Osteoblast (primary cell): Measurements from ENCODE around the gene ACTR1B. TPM values are rescaled to one million over a fixed set of nuclear protein-coding genes. Genes with fewer than 3 reads are reported as not detected.

Source experiments
- DNase-seq: peaks from one replicate; pipeline ENCODE4 v3.0.0; 2011; ENCODE audit warnings: low spot score, mixed read lengths; ENCODE audit not compliant: insufficient read length; ENCODE audit errors: missing footprints
- H2AFZ ChIP-seq: 2 replicates; pipeline ENCODE4 v1.6.0; 2011; ENCODE audit warnings: mild to moderate bottlenecking, low read length
- H3K27ac ChIP-seq: 2 replicates; pipeline ENCODE4 v1.5.1; 2011; ENCODE audit warnings: mild to moderate bottlenecking, low read depth, low read length, moderate library complexity
- H3K27me3 ChIP-seq: 2 replicates; pipeline ENCODE4 v1.6.0; 2012; ENCODE audit warnings: mild to moderate bottlenecking, control low read depth, inconsistent platforms, low read length, moderate library complexity; ENCODE audit not compliant: insufficient read depth
- H3K36me3 ChIP-seq: 2 replicates; pipeline ENCODE4 v1.5.1; 2011; ENCODE audit warnings: mild to moderate bottlenecking, low read length, control low read depth, moderate library complexity; ENCODE audit not compliant: insufficient read depth
- H3K4me1 ChIP-seq: 2 replicates; pipeline ENCODE4 v1.5.1; 2011; ENCODE audit warnings: mild to moderate bottlenecking, low read length, control low read depth, moderate library complexity; ENCODE audit not compliant: insufficient read depth
- H3K4me2 ChIP-seq: 2 replicates; pipeline ENCODE4 v1.6.0; 2011; ENCODE audit warnings: mild to moderate bottlenecking, low read length; ENCODE audit not compliant: insufficient read depth
- H3K4me3 ChIP-seq: fragments of 200-600 bp; sonication (generic); 3 replicates; pipeline ENCODE4 v1.5.1; 2012; ENCODE audit warnings: mild to moderate bottlenecking, low read length, inconsistent platforms; ENCODE audit not compliant: insufficient read depth
- H3K79me2 ChIP-seq: 2 replicates; pipeline ENCODE4 v1.6.0; 2012; ENCODE audit warnings: mild to moderate bottlenecking, low read length, control low read depth, inconsistent platforms; ENCODE audit not compliant: insufficient read depth
- H3K9me3 ChIP-seq: 2 replicates; pipeline ENCODE4 v1.5.1; 2011; ENCODE audit warnings: low read depth, low read length, control low read depth
- H4K20me1 ChIP-seq: 2 replicates; pipeline ENCODE4 v1.6.0; 2012; ENCODE audit warnings: mild to moderate bottlenecking, low read length, control low read depth; ENCODE audit not compliant: insufficient read depth
- total RNA-seq: library from RNA; depleted of rRNA; stranded (reverse); fragments of >200 nt; gene quantifications from 2 replicates; pipeline ENCODE4 v1.2.3, GENCODE V29; 2012
- TF ChIP-seq, protein P1 (sequence below): IDR thresholded peaks from 2 replicates; pipeline ENCODE4 v1.5.1; 2011; ENCODE audit warnings: mild to moderate bottlenecking, low read depth, low read length, moderate library complexity; ENCODE audit errors: extremely low read depth

Gene ACTR1B
- total RNA-seq, 1 donor = 44.9 TPM

DNA sequence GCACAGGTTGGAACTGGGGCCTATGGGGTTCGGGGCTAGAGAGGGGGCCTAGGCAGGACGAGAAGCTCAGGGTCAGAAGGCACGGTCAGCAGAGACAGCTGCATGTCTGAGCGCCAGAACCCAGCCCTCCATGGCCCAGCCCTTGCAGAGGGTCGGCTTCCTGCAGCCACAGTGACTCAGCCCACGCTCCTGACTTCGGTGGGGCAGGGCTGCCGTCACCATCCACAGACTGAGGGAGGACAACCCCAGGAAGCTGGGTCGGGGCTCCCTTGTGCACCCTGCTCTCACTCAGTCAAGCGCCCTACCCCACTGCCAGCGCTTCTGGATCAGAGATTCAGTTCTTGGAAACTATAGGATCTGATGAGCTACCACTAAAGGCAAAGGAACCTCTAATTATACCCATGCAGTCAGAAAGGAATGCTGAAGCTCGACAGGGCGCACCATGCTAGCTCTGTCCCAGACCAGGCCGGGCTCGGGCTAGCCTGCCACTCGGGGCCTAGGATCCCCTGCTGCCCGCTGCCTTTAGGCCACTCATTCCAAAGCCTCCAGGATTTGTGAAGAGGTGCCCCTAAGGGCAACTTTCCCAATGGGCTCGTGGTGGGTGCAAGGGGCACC is 3.0 kb downstream of the ACTR1B start:
- TF ChIP-seq, protein P1, sequence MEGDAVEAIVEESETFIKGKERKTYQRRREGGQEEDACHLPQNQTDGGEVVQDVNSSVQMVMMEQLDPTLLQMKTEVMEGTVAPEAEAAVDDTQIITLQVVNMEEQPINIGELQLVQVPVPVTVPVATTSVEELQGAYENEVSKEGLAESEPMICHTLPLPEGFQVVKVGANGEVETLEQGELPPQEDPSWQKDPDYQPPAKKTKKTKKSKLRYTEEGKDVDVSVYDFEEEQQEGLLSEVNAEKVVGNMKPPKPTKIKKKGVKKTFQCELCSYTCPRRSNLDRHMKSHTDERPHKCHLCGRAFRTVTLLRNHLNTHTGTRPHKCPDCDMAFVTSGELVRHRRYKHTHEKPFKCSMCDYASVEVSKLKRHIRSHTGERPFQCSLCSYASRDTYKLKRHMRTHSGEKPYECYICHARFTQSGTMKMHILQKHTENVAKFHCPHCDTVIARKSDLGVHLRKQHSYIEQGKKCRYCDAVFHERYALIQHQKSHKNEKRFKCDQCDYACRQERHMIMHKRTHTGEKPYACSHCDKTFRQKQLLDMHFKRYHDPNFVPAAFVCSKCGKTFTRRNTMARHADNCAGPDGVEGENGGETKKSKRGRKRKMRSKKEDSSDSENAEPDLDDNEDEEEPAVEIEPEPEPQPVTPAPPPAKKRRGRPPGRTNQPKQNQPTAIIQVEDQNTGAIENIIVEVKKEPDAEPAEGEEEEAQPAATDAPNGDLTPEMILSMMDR = no peak
- no peak overlapping the region for H3K4me3 ChIP-seq
- no peaks in the 10 kb centered on the region for H3K27me3 ChIP-seq
- peaks cover 27% of the 10 kb centered on the region for H4K20me1 ChIP-seq
- H3K79me2 ChIP-seq = peaks cover 41% of the 10 kb centered on the region
- no peaks in the 10 kb centered on the region for H3K9me3 ChIP-seq
- no peak overlapping the region for H3K4me2 ChIP-seq
- peaks cover 42% of the 10 kb centered on the region for H3K36me3 ChIP-seq
- peaks cover 27% of the 10 kb centered on the region for H3K4me1 ChIP-seq
- DNase-seq = peak; percentile 84
- H2AFZ ChIP-seq = no peak overlapping the region
- peak overlapping the region; percentile 48 for H3K27ac ChIP-seq

DNA sequence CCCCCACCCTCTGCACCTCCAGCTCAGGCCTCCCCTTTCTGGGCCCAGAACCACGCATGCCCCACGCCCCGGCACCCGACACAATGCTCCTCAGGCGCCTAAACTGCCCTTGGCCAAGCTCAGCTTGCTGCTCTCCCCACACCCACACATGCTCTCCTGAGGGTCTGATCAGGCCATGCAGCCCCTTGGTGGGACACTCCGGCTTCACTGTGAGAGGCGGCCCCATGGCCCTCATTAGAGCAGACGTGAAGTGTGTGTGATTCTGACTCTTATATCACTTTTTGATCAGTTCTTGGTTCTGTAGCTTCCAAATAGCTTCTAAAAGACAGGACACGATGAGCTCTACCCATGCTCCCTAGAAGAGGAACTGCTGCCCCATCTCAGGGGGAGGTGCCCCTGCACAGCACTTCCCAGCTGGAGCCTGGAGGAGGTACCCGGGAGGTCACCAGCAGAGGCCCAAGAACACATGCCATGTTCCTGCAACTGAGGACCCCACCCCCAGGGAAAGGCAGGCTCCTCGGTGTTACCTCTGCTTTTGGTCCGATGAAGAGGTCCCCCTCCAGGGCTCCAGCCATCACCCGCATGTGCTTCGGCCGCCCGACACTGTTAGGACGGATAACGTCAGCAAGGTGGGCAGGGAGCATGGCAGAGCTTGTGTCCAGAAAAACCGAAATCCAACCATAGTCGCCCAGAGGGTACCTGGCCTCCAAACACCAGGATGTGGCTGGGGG is 3.6 kb downstream of the ACTR1B start:
- peaks cover 48% of the 10 kb centered on the region for H3K36me3 ChIP-seq
- TF ChIP-seq, protein P1 = no peak

DNA sequence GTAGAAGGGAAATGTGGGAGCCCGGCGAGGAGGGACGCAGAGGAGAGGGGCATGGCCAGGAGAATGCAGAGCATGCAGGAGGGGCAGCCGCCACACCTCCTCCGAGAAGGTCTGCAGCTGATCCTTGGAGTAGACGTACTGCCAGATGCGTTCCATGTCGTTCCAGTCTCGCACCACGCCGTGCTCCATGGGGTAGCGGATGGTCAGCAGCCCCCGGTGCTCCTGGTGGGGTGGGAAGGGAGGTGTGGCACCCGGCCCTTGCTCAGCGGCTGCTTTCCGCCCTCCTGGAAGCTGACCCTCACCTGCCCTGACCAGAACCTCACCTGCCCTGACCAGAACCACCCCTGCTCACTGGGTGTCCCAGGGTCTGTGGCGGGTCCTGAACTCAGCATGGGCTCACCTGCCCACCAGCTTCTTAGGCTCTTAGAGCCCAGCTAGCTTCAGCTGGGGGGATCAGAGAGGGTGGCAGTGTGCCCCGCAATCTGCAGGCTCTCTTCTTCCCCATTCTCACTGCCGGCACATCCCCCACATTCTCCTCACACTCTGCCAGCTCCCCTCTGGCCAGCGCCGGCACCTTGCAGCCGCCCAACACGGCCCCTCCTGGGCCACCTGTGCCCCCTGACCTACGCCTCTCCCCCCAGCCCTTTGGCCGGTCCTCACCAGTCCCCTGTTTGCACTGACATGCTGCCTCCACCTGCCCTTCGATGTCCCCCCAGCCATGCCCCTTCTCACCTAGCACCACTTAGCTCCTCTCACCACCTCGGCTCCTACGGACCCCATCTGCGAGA is 4.4 kb downstream of the ACTR1B start:
- Histone ChIP-seq H3K79me2 (peaks cover 41% of the 10 kb centered on the region), H3K4me1 (peaks cover 22% of the 10 kb centered on the region), H3K4me2 (no peak overlapping the region), H4K20me1 (peaks cover 27% of the 10 kb centered on the region), H3K27me3 (no peaks in the 10 kb centered on the region), H3K27ac (no peak overlapping the region), H3K36me3 (peaks cover 56% of the 10 kb centered on the region), H3K9me3 (no peaks in the 10 kb centered on the region), H3K4me3 (no peak overlapping the region), H2AFZ (no peak overlapping the region)
- TF ChIP-seq, protein P1 = no peak
- peak; percentile 3 for DNase-seq

More for the DNA sequence above, 3.6 kb downstream of the ACTR1B start:
- DNase-seq = no peak
- Histone ChIP-seq H3K9me3 (no peaks in the 10 kb centered on the region), H3K4me1 (peaks cover 27% of the 10 kb centered on the region), H3K27ac (peak overlapping the region; percentile 48), H3K79me2 (peaks cover 41% of the 10 kb centered on the region), H3K4me2 (no peak overlapping the region), H3K4me3 (no peak overlapping the region), H4K20me1 (peaks cover 27% of the 10 kb centered on the region), H3K27me3 (no peaks in the 10 kb centered on the region), H2AFZ (no peak overlapping the region)

DNA sequence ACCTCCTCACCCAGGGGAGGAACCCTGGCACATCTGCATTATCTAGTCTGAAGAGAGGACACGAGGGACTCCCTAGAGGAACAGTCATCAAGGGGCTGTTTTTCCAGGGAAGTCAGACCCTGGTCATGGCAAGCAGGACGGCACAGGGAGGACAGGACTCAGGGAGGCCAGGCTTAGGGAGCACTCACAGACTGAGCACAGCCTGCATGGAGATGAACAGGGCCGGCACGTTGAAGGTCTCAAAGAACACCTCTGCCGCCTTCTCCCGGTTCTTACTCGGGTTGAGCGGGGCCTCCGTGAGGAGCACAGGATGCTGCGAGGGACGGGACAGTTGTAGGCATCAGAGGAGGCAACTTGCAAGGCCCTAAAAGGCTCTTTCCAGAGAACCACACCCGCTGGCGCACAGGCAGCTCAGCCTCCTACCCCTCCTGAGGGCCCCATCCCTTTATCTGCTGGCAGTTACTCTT is 5.1 kb downstream of the ACTR1B start:
- H3K9me3 ChIP-seq = no peaks in the 10 kb centered on the region
- no peak overlapping the region for H3K27ac ChIP-seq
- H3K4me1 ChIP-seq = peaks cover 22% of the 10 kb centered on the region
- peaks cover 27% of the 10 kb centered on the region for H4K20me1 ChIP-seq
- H3K36me3 ChIP-seq = peaks cover 63% of the 10 kb centered on the region
- peaks cover 41% of the 10 kb centered on the region for H3K79me2 ChIP-seq
- H3K4me2 ChIP-seq = no peak overlapping the region
- TF ChIP-seq, protein P1 = no peak
- H3K4me3 ChIP-seq = no peak overlapping the region
- H3K27me3 ChIP-seq = no peaks in the 10 kb centered on the region
- DNase-seq = no peak
- H2AFZ ChIP-seq = no peak overlapping the region
